Activated T-cell treated with anti-CD3 and anti-CD28 coated beads for 1 hour (primary cell): ENCODE results near the gene TRDMT1.

Experiments used
- DNase-seq: peaks from one replicate; pipeline ENCODE4 v3.0.0-alpha.2; 2020; ENCODE audit warnings: low read depth

TRDMT1 gene

DNA sequence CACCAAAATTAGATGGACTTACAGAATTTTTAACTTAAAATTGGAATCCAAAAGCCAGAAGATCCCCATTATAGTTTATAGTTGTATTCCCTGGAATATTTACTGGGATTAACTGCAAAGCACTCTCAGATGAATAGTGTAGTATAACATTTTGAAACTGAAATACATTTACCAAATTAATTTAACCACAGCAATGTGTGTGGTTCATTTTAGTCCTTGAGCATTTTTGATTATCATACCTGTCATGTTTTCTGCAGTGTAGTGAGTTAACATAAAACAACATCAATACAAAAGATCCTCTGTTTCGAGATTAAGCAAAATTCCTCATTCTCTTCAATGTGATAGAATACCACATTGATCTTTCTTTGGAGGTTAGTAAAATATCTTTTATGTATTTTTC, 30.3 kb upstream of the TRDMT1 start:
- DNase-seq = no peak

DNA sequence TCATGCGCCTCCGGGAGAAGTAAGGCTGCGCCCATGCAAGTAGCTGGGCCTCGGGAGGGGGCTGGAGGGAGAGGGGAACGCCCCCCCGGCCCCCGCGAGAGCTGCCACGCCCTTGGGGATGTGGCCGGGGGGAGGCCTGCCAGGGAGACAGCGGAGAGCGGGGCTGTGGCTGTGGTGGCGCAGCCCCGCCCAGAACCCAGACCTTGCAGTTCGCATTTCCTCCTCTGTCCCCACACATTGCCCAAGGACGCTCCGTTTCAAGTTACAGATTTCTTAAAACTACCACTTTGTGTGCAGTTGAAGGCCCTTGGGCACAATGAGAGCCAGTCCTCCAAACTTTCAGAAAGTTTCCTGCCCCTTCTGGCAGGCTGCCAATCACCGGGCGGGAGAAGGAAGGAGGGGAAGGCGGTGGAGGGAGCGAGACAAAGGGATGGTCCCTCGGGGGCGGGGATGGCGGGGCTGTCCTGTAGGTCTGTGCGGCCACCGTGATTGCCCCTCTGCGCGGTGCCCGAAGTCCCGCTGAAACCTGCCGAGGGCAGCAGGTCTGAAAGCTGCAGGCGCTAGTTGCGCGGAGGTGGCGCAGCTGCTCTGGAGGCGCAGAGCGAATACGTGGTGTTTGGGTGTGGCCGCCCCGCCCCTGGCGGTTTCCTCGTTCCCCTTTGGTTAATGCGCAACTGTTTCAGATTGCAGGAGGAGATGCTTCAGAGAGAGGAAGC, 28.7 kb upstream of the TRDMT1 start:
- DNase-seq = peak; percentile 81

DNA sequence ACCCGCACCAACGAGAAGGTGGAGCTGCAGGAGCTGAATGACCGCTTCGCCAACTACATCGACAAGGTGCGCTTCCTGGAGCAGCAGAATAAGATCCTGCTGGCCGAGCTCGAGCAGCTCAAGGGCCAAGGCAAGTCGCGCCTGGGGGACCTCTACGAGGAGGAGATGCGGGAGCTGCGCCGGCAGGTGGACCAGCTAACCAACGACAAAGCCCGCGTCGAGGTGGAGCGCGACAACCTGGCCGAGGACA, 28.2 kb upstream of the TRDMT1 start:
- DNase-seq = no peak

GRCh38 chr10:17229016-17229716, 27.7 kb upstream of the TRDMT1 start:
- DNase-seq = peak; percentile 79

DNA sequence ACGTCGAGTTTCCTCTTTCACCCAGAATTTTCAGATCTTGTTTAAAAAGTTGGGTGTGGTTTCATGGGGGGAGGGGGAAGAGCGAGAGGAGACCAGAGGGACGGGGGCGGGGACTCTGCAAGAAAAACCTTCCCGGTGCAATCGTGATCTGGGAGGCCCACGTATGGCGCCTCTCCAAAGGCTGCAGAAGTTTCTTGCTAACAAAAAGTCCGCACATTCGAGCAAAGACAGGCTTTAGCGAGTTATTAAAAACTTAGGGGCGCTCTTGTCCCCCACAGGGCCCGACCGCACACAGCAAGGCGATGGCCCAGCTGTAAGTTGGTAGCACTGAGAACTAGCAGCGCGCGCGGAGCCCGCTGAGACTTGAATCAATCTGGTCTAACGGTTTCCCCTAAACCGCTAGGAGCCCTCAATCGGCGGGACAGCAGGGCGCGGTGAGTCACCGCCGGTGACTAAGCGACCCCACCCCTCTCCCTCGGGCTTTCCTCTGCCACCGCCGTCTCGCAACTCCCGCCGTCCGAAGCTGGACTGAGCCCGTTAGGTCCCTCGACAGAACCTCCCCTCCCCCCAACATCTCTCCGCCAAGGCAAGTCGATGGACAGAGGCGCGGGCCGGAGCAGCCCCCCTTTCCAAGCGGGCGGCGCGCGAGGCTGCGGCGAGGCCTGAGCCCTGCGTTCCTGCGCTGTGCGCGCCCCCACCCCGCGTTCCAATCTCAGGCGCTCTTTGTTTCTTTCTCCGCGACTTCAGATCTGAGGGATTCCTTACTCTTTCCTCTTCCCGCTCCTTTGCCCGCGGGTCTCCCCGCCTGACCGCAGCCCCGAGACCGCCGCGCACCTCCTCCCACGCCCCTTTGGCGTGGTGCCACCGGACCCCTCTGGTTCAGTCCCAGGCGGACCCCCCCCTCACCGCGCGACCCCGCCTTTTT, 26.9 kb upstream of the TRDMT1 start, which contains the start of gene VIM:
TSS of gene VIM (plus strand) at position 151 of the 925 bp plus-strand sequence. CDS start 1,182 bp downstream, outside the sequence.
- DNase-seq = peak; percentile 79

- DNase-seq = no peak
Measured at GRCh38 chr10:17227367-17228090, 26.1 kb upstream of the TRDMT1 start.

- DNase-seq = no peak
Measured at GRCh38 chr10:17226891-17227303, 25.4 kb upstream of the TRDMT1 start.

DNA sequence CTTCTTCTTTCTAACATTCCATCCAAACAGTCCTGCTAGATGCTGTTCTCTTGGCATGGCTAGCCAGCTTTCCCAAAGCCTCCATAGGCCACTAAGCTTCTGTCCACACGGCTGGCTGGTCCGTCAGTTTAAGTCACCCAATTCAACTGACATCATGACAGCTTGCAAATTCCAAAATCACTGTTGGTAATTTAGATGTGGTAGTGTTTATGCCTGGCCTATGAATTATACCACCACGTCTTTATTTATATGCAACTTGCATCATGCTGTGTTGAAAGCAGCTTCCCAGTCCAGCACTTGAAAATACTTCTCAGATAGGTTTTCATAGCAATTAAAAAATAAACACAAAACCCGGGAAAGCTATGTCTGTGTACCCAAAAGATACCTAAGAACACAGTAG, 24.3 kb upstream of the TRDMT1 start:
- no peak for DNase-seq

DNA sequence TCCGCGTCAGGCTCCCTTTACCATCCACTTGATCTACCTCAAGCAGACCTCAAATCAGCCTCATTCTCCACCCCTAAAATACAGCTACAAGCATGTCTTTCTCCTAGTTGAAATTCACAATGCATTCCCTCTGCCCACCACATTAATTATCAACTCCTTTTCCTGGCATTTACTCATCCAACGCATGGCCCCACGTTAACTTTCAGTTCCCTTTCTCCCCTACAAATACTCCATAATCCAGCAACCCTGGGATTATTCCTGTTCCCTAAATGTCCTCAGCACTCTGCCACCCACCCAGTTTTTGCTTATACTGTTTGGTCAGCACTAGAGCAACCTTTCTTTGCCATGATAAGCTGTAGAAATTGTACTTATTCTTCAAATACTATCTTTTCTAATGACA, 20.9 kb upstream of the TRDMT1 start:
- DNase-seq = no peak

DNA sequence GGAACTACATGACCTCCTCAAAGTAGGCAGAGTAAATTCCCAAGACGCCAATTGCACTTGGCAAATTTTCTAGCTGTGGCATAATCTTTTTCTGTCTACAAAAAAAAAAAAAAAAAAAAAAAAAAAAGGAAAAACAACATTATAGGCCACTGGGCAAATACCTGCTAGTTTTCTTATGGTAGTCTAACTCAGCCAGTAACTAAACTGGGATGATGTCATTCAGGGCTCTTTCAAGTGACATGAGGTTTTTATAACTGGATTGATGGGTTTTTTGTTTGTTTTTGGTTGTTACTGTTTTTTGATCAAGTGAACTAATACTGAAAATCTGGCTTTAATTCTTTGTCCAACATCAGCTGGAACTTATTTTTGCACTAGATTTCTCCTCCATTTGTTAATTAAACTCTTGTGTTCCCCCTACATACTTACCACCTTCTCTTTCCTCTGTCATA, 19.2 kb upstream of the TRDMT1 start:
- no peak for DNase-seq

GRCh38 chr10:17219024-17219423, 17.6 kb upstream of the TRDMT1 start:
- DNase-seq = no peak

DNA sequence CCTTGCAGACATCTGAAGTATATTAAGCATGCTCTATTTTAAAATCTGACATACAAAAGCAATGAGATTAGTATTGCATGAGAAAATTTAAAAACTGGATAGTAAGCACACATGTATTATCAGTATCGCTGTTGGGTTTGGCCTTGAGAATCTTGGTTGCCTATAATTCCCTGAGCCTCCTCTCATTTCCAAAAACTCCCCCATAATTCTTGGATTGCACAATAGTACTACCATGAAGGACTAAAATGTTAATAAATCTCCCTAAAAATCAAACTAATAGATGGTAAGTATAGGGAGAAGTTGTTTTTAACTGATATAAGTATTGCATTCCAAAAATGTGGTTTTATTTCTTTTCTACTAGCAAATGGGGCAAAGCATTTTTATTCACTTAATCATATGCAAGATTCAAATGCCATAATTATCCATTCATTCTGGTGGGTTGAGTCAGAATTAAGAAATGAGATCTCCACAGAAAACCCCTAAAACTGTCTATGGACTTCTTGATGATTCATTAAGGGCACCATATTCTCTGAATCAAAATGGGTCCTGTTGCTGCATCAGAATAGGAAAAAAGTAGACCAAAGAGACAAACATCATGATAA, 16.3 kb upstream of the TRDMT1 start:
- no peak for DNase-seq

- no peak for DNase-seq
Measured at GRCh38 chr10:17216901-17217395, 15.5 kb upstream of the TRDMT1 start.

DNA sequence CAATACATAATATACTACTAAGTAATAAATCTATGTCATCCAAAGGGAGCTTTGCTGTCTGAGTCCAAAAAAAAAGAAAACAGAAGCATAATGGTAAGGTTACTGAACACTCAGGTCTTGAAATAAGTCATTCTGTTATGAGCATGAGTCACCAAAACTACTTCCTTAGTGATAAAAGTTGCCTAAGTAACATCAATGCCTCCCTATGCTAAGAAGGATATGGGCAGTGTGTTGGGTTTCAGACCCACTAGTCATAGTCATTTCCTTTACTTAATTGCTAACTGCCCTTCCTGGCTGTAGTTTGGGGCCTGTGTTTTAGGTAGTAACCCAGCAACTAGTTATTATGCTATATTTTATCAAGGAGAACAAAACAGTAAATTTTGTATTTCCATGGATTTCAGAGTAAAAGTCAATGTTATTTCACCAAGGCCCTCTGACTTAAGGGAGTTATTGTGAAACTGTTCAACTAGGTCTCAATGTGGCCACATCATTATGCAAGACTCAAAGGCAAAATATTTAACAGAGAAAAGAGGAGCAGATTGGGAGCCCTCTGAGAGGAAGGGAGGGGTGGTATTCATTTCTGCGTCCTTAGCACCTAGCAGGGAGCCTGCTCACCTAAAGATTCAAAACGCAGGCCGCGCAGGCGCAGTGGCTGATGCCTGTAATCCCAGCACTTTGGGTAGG, 14.9 kb upstream of the TRDMT1 start:
- DNase-seq = no peak

- DNase-seq = no peak
Measured at GRCh38 chr10:17215782-17216122, 14.3 kb upstream of the TRDMT1 start.

- no peak for DNase-seq
Measured at GRCh38 chr10:17214971-17215781, 13.7 kb upstream of the TRDMT1 start.

- DNase-seq = no peak
Measured at GRCh38 chr10:17214526-17214925, 13.1 kb upstream of the TRDMT1 start.

DNA sequence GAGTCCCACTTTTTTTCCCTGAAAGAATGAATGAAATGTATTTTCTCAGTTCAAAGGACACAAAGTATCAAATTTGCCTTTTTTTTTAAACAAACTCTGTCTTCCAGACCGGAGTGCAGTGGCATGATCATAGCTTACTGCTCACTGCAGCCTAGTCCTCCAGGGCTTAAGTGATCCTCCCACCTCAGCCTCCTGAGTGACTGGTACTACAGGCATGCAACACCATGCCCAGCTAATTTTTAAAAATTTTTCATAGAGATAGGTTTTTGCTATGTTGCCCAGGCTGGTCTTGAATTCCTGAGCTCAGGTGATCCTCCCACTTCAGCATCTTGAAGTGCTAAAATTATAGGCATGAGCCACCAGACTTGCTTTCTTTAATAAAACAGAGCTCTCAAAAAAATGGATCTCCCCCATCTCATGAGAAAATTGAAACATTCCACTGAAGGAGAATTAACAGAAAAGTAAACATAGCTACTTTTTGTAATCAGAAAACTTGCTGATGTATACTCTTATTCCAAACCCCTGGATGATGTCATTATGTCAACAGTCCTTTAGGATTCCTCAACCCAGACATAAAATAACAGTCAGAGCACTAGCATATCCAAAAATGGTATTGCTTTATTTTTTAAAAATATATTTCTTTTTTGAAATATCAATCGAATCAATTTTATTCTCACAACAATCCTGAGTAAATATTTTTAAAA, 12.3 kb upstream of the TRDMT1 start:
- DNase-seq = no peak

- no peak for DNase-seq
Measured at GRCh38 chr10:17212802-17213221, 11.3 kb upstream of the TRDMT1 start.
